Neuron (in vitro differentiated cells): ENCODE data around the gene MRPL52.
A peak's percentile ranks its signal among the peaks of the same experiment; 100 is the strongest.
"Not testable (repeated sequence)": the region's sequence is repeated elsewhere in the genome, so short reads cannot be mapped to it uniquely, and the experiment has no call there.

ENCODE experiments used
- H2AFZ ChIP-seq: one replicate; pipeline ENCODE4 v1.6.1; 2013; ENCODE audit warnings: low read depth, mild to moderate bottlenecking, inconsistent platforms, low read length, moderate library complexity
- H3K27me3 ChIP-seq: one replicate; pipeline ENCODE4 v1.6.1; 2013; ENCODE audit warnings: low read length; ENCODE audit not compliant: insufficient read depth
- H3K36me3 ChIP-seq: one replicate; pipeline ENCODE4 v1.6.1; 2013; ENCODE audit warnings: low read length; ENCODE audit not compliant: insufficient read depth
- H3K4me1 ChIP-seq: one replicate; pipeline ENCODE4 v1.6.1; 2013; ENCODE audit warnings: low read length; ENCODE audit not compliant: insufficient read depth
- H3K4me3 ChIP-seq: 2 replicates; pipeline ENCODE4 v1.5.1; 2013; ENCODE audit warnings: mild to moderate bottlenecking, low read length, moderate library complexity
- H3K9me3 ChIP-seq: one replicate; pipeline ENCODE4 v1.6.1; 2013; ENCODE audit warnings: low read length

Gene MRPL52

GRCh38 chr14:22814941-22815713, 14.6 kb upstream of the MRPL52 start, which contains the start of gene SLC7A7:
TSS of gene SLC7A7 (minus strand) at chr14:22815435. CDS start at chr14:22813398, 2,037 bp downstream.
- Histone ChIP-seq H3K9me3 (no peaks in the 10 kb centered on the region), H3K4me1 (no peaks in the 10 kb centered on the region), H2AFZ (no peak within 1 kb of the TSS), H3K27me3 (peaks cover 3% of the 10 kb centered on the region), H3K36me3 (no peaks in the 10 kb centered on the region), H3K4me3 (no peak within 1 kb of the TSS)

DNA sequence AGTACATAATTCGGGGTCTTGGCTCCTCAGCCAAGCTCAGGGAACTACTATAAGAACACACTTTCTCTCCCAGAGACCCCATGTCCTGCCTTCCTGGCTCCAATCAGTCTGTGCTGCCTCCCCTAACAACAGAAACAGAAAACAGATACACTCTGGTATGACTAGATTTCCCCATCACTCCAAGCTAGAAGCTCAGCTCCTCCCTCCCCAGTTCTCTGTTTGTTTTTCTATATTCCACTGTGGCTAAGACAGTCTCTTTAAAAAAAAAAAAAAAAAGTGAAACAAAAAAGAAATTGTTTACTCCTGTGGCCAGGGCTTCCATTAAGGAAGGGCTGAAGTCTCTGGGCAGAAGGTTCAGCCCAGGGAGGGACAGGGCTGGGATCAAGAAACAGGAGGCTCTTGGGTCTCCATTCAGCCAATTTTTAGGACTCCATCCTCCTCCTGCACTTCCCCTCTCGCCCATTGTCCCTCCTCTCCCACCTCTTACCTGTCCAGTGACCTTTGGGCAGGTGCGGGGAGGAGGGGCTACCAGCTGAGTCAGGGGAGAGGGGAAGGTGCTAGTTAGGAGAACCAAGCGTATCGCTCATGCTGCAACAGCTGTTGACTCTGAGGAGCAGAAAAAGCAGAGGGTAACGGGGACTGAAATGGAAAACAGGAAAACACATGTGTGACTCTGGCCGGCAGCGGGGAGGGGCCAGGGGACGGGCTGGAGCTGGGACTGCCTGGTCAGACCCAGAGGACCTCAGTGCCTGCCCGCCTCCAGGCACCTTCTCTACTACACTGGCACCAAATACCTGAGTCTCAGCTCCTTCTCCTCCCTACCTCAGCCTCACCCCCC, 10.3 kb upstream of the MRPL52 start:
- Histone ChIP-seq H3K9me3 (no peaks in the 10 kb centered on the region), H2AFZ (no peak overlapping the region), H3K4me3 (no peak overlapping the region), H3K4me1 (no peaks in the 10 kb centered on the region), H3K27me3 (peaks cover 3% of the 10 kb centered on the region), H3K36me3 (no peaks in the 10 kb centered on the region)

GRCh38 chr14:22820731-22821130, 9.0 kb upstream of the MRPL52 start:
- Histone ChIP-seq H3K4me1 (peaks cover 2% of the 10 kb centered on the region), H3K9me3 (no peaks in the 10 kb centered on the region), H3K36me3 (no peaks in the 10 kb centered on the region), H2AFZ (no peak overlapping the region), H3K4me3 (no peak overlapping the region), H3K27me3 (peaks cover 3% of the 10 kb centered on the region)

- no peaks in the 10 kb centered on the region for H3K9me3 ChIP-seq
- no peaks in the 10 kb centered on the region for H3K36me3 ChIP-seq
- H3K27me3 ChIP-seq = peaks cover 3% of the 10 kb centered on the region
- H2AFZ ChIP-seq = no peak overlapping the region
- peaks cover 2% of the 10 kb centered on the region for H3K4me1 ChIP-seq
- no peak overlapping the region for H3K4me3 ChIP-seq
Observed at GRCh38 chr14:22821193-22822015, 8.3 kb upstream of the MRPL52 start.

DNA sequence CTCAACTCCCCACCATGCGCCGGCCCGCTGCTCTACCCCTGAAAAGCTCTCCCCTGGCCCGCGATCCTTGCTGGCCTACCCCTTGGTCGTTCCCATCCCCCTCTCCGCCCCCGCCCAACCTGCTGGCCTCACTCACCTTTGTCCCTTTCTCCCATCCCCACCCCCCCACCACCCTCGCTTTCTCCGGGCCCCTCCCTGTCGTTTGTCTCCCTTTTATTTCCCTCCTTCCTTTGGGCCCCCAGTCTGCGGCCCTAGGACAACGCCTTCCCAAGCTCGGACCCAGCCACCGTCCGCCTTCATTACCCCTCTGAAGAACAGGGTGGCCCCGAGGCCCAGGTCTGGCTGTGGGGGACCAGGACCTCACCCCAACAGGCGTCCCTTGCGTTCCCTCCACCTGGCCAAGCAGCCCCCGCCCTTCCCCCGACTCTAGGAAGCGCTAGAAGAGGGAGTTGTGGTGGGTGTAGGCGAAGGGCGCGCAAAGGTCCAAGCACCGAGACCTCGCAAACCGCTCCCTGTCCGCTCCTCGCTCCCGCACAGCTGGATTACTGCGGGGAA, 7.6 kb upstream of the MRPL52 start:
- Histone ChIP-seq H3K27me3 (peaks cover 3% of the 10 kb centered on the region), H3K9me3 (no peaks in the 10 kb centered on the region)

GRCh38 chr14:22822571-22823098, 7.1 kb upstream of the MRPL52 start:
- no peaks in the 10 kb centered on the region for H3K36me3 ChIP-seq
- H3K9me3 ChIP-seq = no peaks in the 10 kb centered on the region
- H3K27me3 ChIP-seq = peaks cover 3% of the 10 kb centered on the region
- no peak overlapping the region for H3K4me3 ChIP-seq
- H3K4me1 ChIP-seq = peaks cover 2% of the 10 kb centered on the region
- no peak overlapping the region for H2AFZ ChIP-seq

More for the DNA sequence above, 7.6 kb upstream of the MRPL52 start:
- H3K36me3 ChIP-seq = no peaks in the 10 kb centered on the region
- no peak overlapping the region for H3K4me3 ChIP-seq
- peaks cover 2% of the 10 kb centered on the region for H3K4me1 ChIP-seq
- no peak overlapping the region for H2AFZ ChIP-seq

DNA sequence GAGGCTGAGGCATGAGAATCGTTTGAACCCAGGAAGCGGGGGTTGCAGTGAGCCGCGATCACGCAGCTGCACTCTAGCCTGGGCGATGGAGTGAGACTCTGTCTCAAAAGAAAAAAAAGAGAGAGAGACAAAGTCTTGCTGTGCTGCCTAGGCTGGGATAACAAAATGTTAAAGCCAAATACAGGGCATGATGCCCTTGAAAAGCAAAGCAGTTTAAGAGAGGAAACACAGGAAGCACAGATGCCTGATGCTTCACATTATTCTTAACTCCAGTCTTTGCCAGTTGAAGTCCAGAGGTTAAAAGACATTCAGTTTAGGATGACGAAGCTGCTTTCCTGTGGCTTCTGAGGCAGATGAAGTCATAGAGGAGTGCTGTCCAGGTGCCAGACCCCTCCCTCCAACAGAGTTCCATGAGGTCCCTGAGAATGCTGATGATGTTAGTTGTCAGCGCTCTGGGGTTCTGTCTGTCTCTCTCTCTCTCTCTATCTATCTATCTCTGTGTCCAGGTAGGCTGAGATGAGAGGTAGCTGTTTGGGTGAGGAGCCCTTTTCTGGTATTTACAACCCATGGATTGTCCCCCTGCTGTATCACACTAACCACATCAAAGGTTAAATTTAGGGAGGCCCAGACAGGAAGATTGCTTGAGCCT, 4.9 kb upstream of the MRPL52 start:
- H3K27me3 ChIP-seq = no peaks in the 10 kb centered on the region
- H3K9me3 ChIP-seq = no peaks in the 10 kb centered on the region
- peak overlapping the region; percentile 15 for H2AFZ ChIP-seq
- H3K4me1 ChIP-seq = peaks cover 2% of the 10 kb centered on the region
- no peak overlapping the region for H3K4me3 ChIP-seq
- no peaks in the 10 kb centered on the region for H3K36me3 ChIP-seq

GRCh38 chr14:22829076-22829660, 519 bp upstream of the MRPL52 start:
- H3K4me3 ChIP-seq = peak overlapping the region; percentile 94
- H2AFZ ChIP-seq = peak overlapping the region; percentile 89
- H3K9me3 ChIP-seq, H3K27me3 ChIP-seq, H3K4me1 ChIP-seq: not testable (repeated sequence)
- H3K36me3 ChIP-seq = peaks cover 14% of the 10 kb centered on the region

DNA sequence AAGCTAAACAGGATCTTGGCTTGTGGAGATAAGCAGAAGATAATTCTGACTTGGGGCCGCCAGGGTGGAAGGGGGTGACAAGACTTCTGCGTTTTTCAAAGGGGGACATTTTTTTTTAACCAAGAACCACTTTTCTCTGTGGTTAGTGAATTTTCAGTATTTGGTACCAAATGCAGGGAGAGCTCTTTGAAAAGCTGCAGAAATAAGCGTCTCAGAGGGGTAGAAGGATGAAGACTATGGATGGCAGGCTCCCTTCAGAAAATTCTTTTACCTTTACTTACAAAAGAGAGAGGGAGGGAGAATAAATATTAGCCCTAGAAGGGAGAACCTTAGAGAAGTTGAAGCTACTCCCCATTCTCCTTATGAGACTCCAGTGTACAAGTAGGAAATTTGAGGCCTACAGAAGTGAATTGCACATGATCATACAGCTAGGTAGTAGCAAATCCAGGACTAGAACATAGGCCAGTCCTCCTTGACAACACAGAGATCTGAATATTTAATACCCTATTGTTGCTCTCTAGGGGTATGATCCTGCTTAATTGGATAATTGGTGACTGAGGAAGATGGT, 840 bp downstream of the MRPL52 start:
- H3K36me3 ChIP-seq = peaks cover 26% of the 10 kb centered on the region

DNA sequence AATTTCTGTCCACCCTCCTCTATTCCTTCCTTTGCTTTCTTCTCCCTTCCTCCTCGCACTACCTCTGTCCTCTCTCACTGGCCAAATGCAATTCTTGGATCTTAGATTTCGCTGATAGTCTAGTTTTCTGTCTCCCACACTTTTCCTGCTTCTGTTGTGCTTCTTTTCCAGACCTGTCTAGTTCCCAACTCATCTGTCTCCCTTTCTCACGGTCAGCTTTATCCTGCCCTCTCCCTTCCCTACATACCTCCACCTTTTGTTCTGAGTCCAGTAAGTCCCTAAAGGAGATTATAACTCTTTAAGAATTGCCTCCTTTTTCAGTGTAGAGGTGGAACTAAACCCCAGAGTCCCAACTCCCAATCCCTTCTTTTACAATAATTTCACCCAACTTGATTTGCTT, 5.8 kb downstream of the MRPL52 start:
- H2AFZ ChIP-seq = no peak overlapping the region
- peaks cover 26% of the 10 kb centered on the region for H3K36me3 ChIP-seq
- H3K27me3 ChIP-seq = no peaks in the 10 kb centered on the region
- H3K4me3 ChIP-seq = no peak overlapping the region
- no peaks in the 10 kb centered on the region for H3K9me3 ChIP-seq
- H3K4me1 ChIP-seq = peaks cover 4% of the 10 kb centered on the region

More for the DNA sequence above, 840 bp downstream of the MRPL52 start:
- Histone ChIP-seq H3K4me3 (peak overlapping the region; percentile 94), H3K9me3 (no peaks in the 10 kb centered on the region), H3K4me1 (peaks cover 6% of the 10 kb centered on the region), H3K27me3 (no peaks in the 10 kb centered on the region), H2AFZ (peak overlapping the region; percentile 89)

DNA sequence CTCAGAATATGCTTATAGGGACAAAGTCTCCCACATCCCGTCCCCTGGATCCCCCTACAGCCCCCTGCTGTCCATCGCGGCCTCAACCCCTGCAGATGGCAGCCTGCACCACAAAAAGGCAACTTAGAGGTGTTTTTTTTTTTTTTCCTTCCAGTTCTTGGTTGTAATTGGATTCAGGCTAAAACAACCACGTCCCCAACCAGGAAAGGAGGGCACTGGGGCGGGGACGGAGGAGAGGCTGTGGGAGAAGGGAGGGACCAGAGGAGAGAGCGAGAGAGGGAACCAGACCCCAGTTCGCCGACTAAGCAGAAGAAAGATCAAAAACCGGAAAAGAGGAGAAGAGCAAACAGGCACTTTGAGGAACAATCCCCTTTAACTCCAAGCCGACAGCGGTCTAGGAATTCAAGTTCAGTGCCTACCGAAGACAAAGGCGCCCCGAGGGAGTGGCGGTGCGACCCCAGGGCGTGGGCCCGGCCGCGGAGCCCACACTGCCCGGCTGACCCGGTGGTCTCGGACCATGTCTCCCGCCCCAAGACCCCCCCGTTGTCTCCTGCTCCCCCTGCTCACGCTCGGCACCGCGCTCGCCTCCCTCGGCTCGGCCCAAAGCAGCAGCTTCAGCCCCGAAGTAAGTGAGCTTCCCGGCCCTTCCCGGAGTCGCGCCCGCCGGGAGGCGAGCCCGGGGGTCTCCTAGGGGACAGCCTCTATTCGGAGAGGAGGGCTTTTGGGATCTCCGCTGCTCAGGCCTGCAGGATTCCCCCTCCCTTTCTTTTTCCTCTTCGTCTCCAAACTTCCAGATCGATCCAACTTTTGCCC, 6.8 kb downstream of the MRPL52 start, which contains the start of gene MMP14:
Gene MMP14 (plus strand): TSS at position 285 of the 813 bp plus-strand sequence. CDS start 233 bp downstream, at position 518.
- no peaks in the 10 kb centered on the region for H3K9me3 ChIP-seq
- no peak within 1 kb of the TSS for H3K4me3 ChIP-seq
- H3K36me3 ChIP-seq = peaks cover 24% of the 10 kb centered on the region

More for the DNA sequence above, 6.8 kb downstream of the MRPL52 start, which contains the start of gene MMP14:
- Histone ChIP-seq H3K4me1 (no peaks in the 10 kb centered on the region), H3K27me3 (no peaks in the 10 kb centered on the region), H2AFZ (no peak within 1 kb of the TSS)
